ENCODE results near the gene BRWD1. TPM values are rescaled to one million over a fixed set of nuclear protein-coding genes. Genes with fewer than 3 reads are reported as not detected.

BRWD1 gene
- polyA plus RNA-seq, 1 donor from 2014 or later = 246 TPM

GRCh38 chr21:39282911-39283310, 30.5 kb downstream of the BRWD1 start:
- Histone ChIP-seq H3K9ac (ENCODE audit: low read length) (no peak overlapping the region), H3K9me3 (ENCODE audit: low read length) (no peaks in the 10 kb centered on the region), H4K20me1 (ENCODE audit: insufficient read depth) (no peaks in the 10 kb centered on the region), H2AFZ (ENCODE audit: low read depth, low read length) (no peak overlapping the region), H3K36me3 (ENCODE audit: insufficient read depth, low read length) (peaks cover 10% of the 10 kb centered on the region), H3K27me3 (ENCODE audit: insufficient read depth, low read depth, low read length) (no peaks in the 10 kb centered on the region), H3K27ac (ENCODE audit: low read length) (no peak overlapping the region), H3K79me2 (replicated peaks; ENCODE audit: insufficient read depth, low read length) (no peaks in the 10 kb centered on the region), H3K9me2 (ENCODE audit: insufficient read depth, low read length) (no peaks in the 10 kb centered on the region), H3K4me3 (ENCODE audit: low read length) (no peak overlapping the region), H3F3A (ENCODE audit: insufficient read depth, low read length, poor library complexity, severe bottlenecking) (no peaks in the 10 kb centered on the region), H3K4me2 (ENCODE audit: low read length) (no peak overlapping the region)
- TF ChIP-seq RAD21 (conservative IDR thresholded peaks at IDR 0.05) (no peak), CTCF (IDR thresholded peaks at IDR 0.05; ENCODE audit: poor library complexity, severe bottlenecking) (no peak), REST (IDR thresholded peaks at IDR 0.05; ENCODE audit: borderline replicate concordance) (no peak), POLR2AphosphoS5 (IDR thresholded peaks at IDR 0.05) (no peak), MXI1 (conservative IDR thresholded peaks at IDR 0.05; ENCODE audit: poor library complexity, severe bottlenecking) (no peak), EZH2 (IDR thresholded peaks at IDR 0.05; ENCODE audit: borderline replicate concordance, insufficient read depth, low read length, poor library complexity, severe bottlenecking) (no peak), SMC3 (conservative IDR thresholded peaks at IDR 0.05; ENCODE audit: poor library complexity) (no peak), TAF1 (IDR thresholded peaks at IDR 0.05; ENCODE audit: low read depth) (no peak)

- H3K4me3 ChIP-seq (ENCODE audit: low read length) = no peak overlapping the region
- H3K9me3 ChIP-seq (ENCODE audit: low read length) = no peaks in the 10 kb centered on the region
- H3K36me3 ChIP-seq (ENCODE audit: insufficient read depth, low read length) = peaks cover 9% of the 10 kb centered on the region
- H3K9me2 ChIP-seq (ENCODE audit: insufficient read depth, low read length) = no peaks in the 10 kb centered on the region
- no peak overlapping the region for H3K4me2 ChIP-seq (ENCODE audit: low read length)
- H4K20me1 ChIP-seq (ENCODE audit: insufficient read depth) = no peaks in the 10 kb centered on the region
- no peak overlapping the region for H3K27ac ChIP-seq (ENCODE audit: low read length)
- no peaks in the 10 kb centered on the region for H3K27me3 ChIP-seq (ENCODE audit: insufficient read depth, low read depth, low read length)
- H3F3A ChIP-seq (ENCODE audit: insufficient read depth, low read length, poor library complexity, severe bottlenecking) = no peaks in the 10 kb centered on the region
- TF ChIP-seq MXI1 (conservative IDR thresholded peaks at IDR 0.05; ENCODE audit: poor library complexity, severe bottlenecking) (no peak), EZH2 (IDR thresholded peaks at IDR 0.05; ENCODE audit: borderline replicate concordance, insufficient read depth, low read length, poor library complexity, severe bottlenecking) (no peak), RAD21 (conservative IDR thresholded peaks at IDR 0.05) (no peak), POLR2AphosphoS5 (IDR thresholded peaks at IDR 0.05) (no peak), REST (IDR thresholded peaks at IDR 0.05; ENCODE audit: borderline replicate concordance) (no peak), SMC3 (conservative IDR thresholded peaks at IDR 0.05; ENCODE audit: poor library complexity) (no peak), TAF1 (IDR thresholded peaks at IDR 0.05; ENCODE audit: low read depth) (no peak), CTCF (IDR thresholded peaks at IDR 0.05; ENCODE audit: poor library complexity, severe bottlenecking) (no peak)
- no peaks in the 10 kb centered on the region for H3K79me2 ChIP-seq (replicated peaks; ENCODE audit: insufficient read depth, low read length)
- no peak overlapping the region for H3K9ac ChIP-seq (ENCODE audit: low read length)
- no peak overlapping the region for H2AFZ ChIP-seq (ENCODE audit: low read depth, low read length)
Measured at GRCh38 chr21:39281853-39282252, 31.6 kb downstream of the BRWD1 start.

Data from neural cell (in vitro differentiated cells).